HTR-8/SVneo (cell line): ENCODE data around the gene STYX.

Source experiments
- DNase-seq: peaks from one replicate; pipeline ENCODE4 v3.0.0; 2011; ENCODE audit warnings: low spot score, mixed read lengths; ENCODE audit not compliant: insufficient read length
- FAIRE-seq: peaks from 2 replicates; lab custom pipeline; 2011; peaks lifted over from hg19 to GRCh38; lab: Jason Lieb, UNC

STYX gene

GRCh38 chr14:52781629-52782028 is 51.7 kb downstream of the STYX start:
- DNase-seq, result no peak
- peak; percentile 46 for FAIRE-seq

GRCh38 chr14:52783206-52783605 is 53.2 kb downstream of the STYX start:
- DNase-seq (no peak), FAIRE-seq (no peak)

- FAIRE-seq, result no peak
- DNase-seq, result no peak
Measured at GRCh38 chr14:52786887-52787286, 56.9 kb downstream of the STYX start.

- DNase-seq, result no peak
- FAIRE-seq, result no peak
Measured at GRCh38 chr14:52789118-52789517, 59.2 kb downstream of the STYX start.

- FAIRE-seq, result no peak
- DNase-seq, result no peak
Measured at GRCh38 chr14:52790011-52790755, 60.2 kb downstream of the STYX start.

GRCh38 chr14:52790756-52791222 is 60.8 kb downstream of the STYX start:
- FAIRE-seq (no peak), DNase-seq (no peak)

- FAIRE-seq (peak; percentile 98), DNase-seq (peak; percentile 96)
Measured at GRCh38 chr14:52791223-52792096, 61.5 kb downstream of the STYX start, which contains the start of gene GNPNAT1. GNPNAT1 (minus strand) TSS chr14:52791607; CDS start chr14:52784650, 6,957 bp downstream.

GRCh38 chr14:52792097-52792415 is 62.1 kb downstream of the STYX start:
- DNase-seq (no peak), FAIRE-seq (peak; percentile 66)

- FAIRE-seq (no peak), DNase-seq (no peak)
Measured at GRCh38 chr14:52793061-52793460, 63.1 kb downstream of the STYX start.

- peak; percentile 33 for FAIRE-seq
- DNase-seq, result no peak
Measured at GRCh38 chr14:52797653-52798052, 67.7 kb downstream of the STYX start.

GRCh38 chr14:52798826-52799225 is 68.9 kb downstream of the STYX start:
- FAIRE-seq (no peak), DNase-seq (no peak)

- FAIRE-seq (peak; percentile 60), DNase-seq (no peak)
Measured at GRCh38 chr14:52801014-52801712, 71.2 kb downstream of the STYX start.

GRCh38 chr14:52802597-52802996 is 72.6 kb downstream of the STYX start:
- DNase-seq, result no peak
- FAIRE-seq, result no peak

GRCh38 chr14:52806115-52806514 is 76.1 kb downstream of the STYX start:
- DNase-seq, result no peak
- no peak for FAIRE-seq

- no peak for DNase-seq
- no peak for FAIRE-seq
Measured at GRCh38 chr14:52808101-52808500, 78.1 kb downstream of the STYX start.

GRCh38 chr14:52821805-52822250 is 91.9 kb downstream of the STYX start:
- DNase-seq (no peak), FAIRE-seq (peak; percentile 77)

GRCh38 chr14:52824462-52824861 is 94.5 kb downstream of the STYX start:
- FAIRE-seq, result peak; percentile 65
- DNase-seq, result peak; percentile 66
